Calu3 (cell line): ENCODE data around the gene PFKP. TPM values are rescaled to one million over a fixed set of nuclear protein-coding genes. Genes with fewer than 3 reads are reported as not detected.

Experiments
- BruUV-seq: library from RNA; stranded (reverse); fragments of 400-500 nt; replicated peaks from 2 replicates; lab custom pipeline; 2021; lab: Mats Ljungman, UMichigan
- CTCF ChIA-PET: fragments of 300-600 bp; sonication (Branson Sonifier 250); formaldehyde crosslinking; loops from one replicate; lab custom pipeline; 2022; ENCODE audit warnings: antibody characterized with exemption; lab: Charles Lee
- DNase-seq: peaks from one replicate; pipeline ENCODE4 v3.0.0; 2022
- H3K27ac Mint-ChIP-seq: one replicate; pipeline ENCODE4 v1.8.0; 2022; ENCODE audit warnings: mixed read lengths; ENCODE audit not compliant: unreplicated experiment
- H3K27me3 Mint-ChIP-seq: one replicate; pipeline ENCODE4 v1.8.0; 2022; ENCODE audit warnings: mixed read lengths; ENCODE audit not compliant: unreplicated experiment
- H3K36me3 Mint-ChIP-seq: one replicate; pipeline ENCODE4 v1.8.0; 2022; ENCODE audit warnings: mild to moderate bottlenecking, moderate library complexity, mixed read lengths; ENCODE audit not compliant: insufficient read depth, unreplicated experiment
- H3K4me1 Mint-ChIP-seq: one replicate; pipeline ENCODE4 v1.8.0; 2022; ENCODE audit warnings: mild to moderate bottlenecking, low read depth, mixed read lengths; ENCODE audit not compliant: unreplicated experiment
- H3K4me3 Mint-ChIP-seq: one replicate; pipeline ENCODE4 v1.8.0; 2022; ENCODE audit warnings: mild to moderate bottlenecking, low read depth, moderate library complexity, mixed read lengths; ENCODE audit not compliant: unreplicated experiment
- H3K9me3 Mint-ChIP-seq: one replicate; pipeline ENCODE4 v1.8.0; 2022; ENCODE audit warnings: low read depth, mixed read lengths; ENCODE audit not compliant: unreplicated experiment
- CTCF ChIP-seq: fragments of 200-600 bp; IDR thresholded peaks from one replicate; pipeline ENCODE4 v1.8.0; 2022; ENCODE audit warnings: antibody characterized with exemption; ENCODE audit not compliant: unreplicated experiment
- intact Hi-C: fragments of 100-400 bp; cut with micrococcal nuclease; formaldehyde crosslinking; loops from one replicate; pipeline ENCODE4 v1.10.0; 2022; ENCODE audit not compliant: unreplicated experiment
- total RNA-seq: library from RNA; stranded (reverse); gene quantifications from 2 replicates; pipeline ENCODE4 v1.2.3, GENCODE V29; 2022

Gene PFKP
- total RNA-seq, 1 experiment from 2014 or later, result 272 TPM

- TF ChIP-seq CTCF, result no peak
- intact Hi-C loops, result no loop called here
- BruUV-seq, result no TSS peak
- Mint-ChIP-seq H3K9me3 (no peaks in the 10 kb centered on the region), H3K4me1 (no peaks in the 10 kb centered on the region), H3K27me3 (no peaks in the 10 kb centered on the region), H3K4me3 (no peak overlapping the region), H3K36me3 (peaks cover 86% of the 10 kb centered on the region), H3K27ac (no peak overlapping the region)
- DNase-seq, result no peak
- CTCF ChIA-PET, result no interaction called here
Measured at GRCh38 chr10:3124412-3125175, 57.2 kb downstream of the PFKP start.

- no peak for TF ChIP-seq CTCF
- H3K4me3 Mint-ChIP-seq, result no peak overlapping the region
- no peaks in the 10 kb centered on the region for H3K9me3 Mint-ChIP-seq
- CTCF ChIA-PET, result no interaction called here
- intact Hi-C loops, result no loop called here
- DNase-seq, result no peak
- peaks cover 86% of the 10 kb centered on the region for H3K36me3 Mint-ChIP-seq
- no peak overlapping the region for H3K27ac Mint-ChIP-seq
- H3K27me3 Mint-ChIP-seq, result no peaks in the 10 kb centered on the region
- BruUV-seq, result no TSS peak
- no peaks in the 10 kb centered on the region for H3K4me1 Mint-ChIP-seq
Measured at GRCh38 chr10:3125527-3126170, 58.3 kb downstream of the PFKP start.

GRCh38 chr10:3126249-3126648, 58.9 kb downstream of the PFKP start:
- CTCF ChIA-PET, result no interaction called here
- intact Hi-C loops, result no loop called here
- Mint-ChIP-seq H3K4me1 (no peaks in the 10 kb centered on the region), H3K27me3 (no peaks in the 10 kb centered on the region), H3K27ac (no peak overlapping the region), H3K4me3 (no peak overlapping the region), H3K36me3 (peaks cover 86% of the 10 kb centered on the region), H3K9me3 (no peaks in the 10 kb centered on the region)
- DNase-seq, result no peak
- BruUV-seq, result no TSS peak
- no peak for TF ChIP-seq CTCF

GRCh38 chr10:3126741-3127346, 59.5 kb downstream of the PFKP start:
- H3K4me3 Mint-ChIP-seq, result no peak overlapping the region
- intact Hi-C loops, result no loop called here
- H3K9me3 Mint-ChIP-seq, result no peaks in the 10 kb centered on the region
- BruUV-seq, result no TSS peak
- CTCF ChIA-PET, result no interaction called here
- no peaks in the 10 kb centered on the region for H3K4me1 Mint-ChIP-seq
- TF ChIP-seq CTCF, result no peak
- no peaks in the 10 kb centered on the region for H3K27me3 Mint-ChIP-seq
- H3K27ac Mint-ChIP-seq, result no peak overlapping the region
- no peak for DNase-seq
- H3K36me3 Mint-ChIP-seq, result peaks cover 88% of the 10 kb centered on the region
